BLaER1 (cell line): ENCODE data around the gene CMTM3.

Experiments
- H3K27ac ChIP-seq: shearing (Covaris generic); formaldehyde crosslinking; 2 replicates; pipeline ENCODE4 v1.8.1; 2022
- H3K27me3 ChIP-seq: shearing (Covaris generic); formaldehyde crosslinking; 2 replicates; pipeline ENCODE4 v1.8.1; 2022
- H3K36me3 ChIP-seq: shearing (Covaris generic); formaldehyde crosslinking; 2 replicates; pipeline ENCODE4 v1.8.1; 2022
- H3K4me1 ChIP-seq: shearing (Covaris generic); formaldehyde crosslinking; 2 replicates; pipeline ENCODE4 v1.8.1; 2022
- H3K4me2 ChIP-seq: shearing (Covaris generic); formaldehyde crosslinking; 2 replicates; pipeline ENCODE4 v1.8.1; 2022
- H3K4me3 ChIP-seq: shearing (Covaris generic); formaldehyde crosslinking; 2 replicates; pipeline ENCODE4 v1.8.1; 2022
- H3K9ac ChIP-seq: shearing (Covaris generic); formaldehyde crosslinking; 2 replicates; pipeline ENCODE4 v1.8.1; 2022
- H3K9me3 ChIP-seq: shearing (Covaris generic); formaldehyde crosslinking; 2 replicates; pipeline ENCODE4 v1.8.1; 2022
- H4K20me1 ChIP-seq: shearing (Covaris generic); formaldehyde crosslinking; 2 replicates; pipeline ENCODE4 v1.8.1; 2022
- Cebpa-rat ChIP-seq: shearing (Covaris generic); IDR thresholded peaks from 2 replicates; pipeline ENCODE4 v1.8.1; 2022

Gene CMTM3

DNA sequence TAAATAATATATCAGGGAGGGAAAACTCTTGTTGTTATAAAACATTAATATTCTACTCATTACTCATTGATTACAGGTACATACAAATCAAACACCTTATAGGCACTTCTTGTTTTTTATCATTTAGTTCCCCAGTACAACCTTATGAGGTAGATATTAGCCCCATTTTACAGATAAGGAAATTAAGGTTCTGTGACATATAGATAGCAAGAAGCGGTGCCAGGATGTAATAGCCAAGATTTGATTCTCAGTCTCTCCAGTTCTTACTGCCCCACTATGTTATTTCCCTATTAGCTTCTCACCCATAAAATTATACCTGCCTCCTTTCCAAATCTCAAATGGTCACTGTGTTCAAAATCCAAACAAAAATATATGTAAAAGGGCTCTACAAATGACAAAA, 36.9 kb downstream of the CMTM3 start:
- Histone ChIP-seq H3K4me2 (no peak overlapping the region), H3K9me3 (no peaks in the 10 kb centered on the region), H3K4me3 (no peak overlapping the region), H3K27me3 (no peaks in the 10 kb centered on the region), H4K20me1 (peaks cover 6% of the 10 kb centered on the region; the same call in 1 of the 2 replicates), H3K9ac (no peak overlapping the region), H3K27ac (no peak overlapping the region), H3K36me3 (no peaks in the 10 kb centered on the region), H3K4me1 (peaks cover 4% of the 10 kb centered on the region; the same call in 1 of the 2 replicates)
- TF ChIP-seq Cebpa-rat: no peak

DNA sequence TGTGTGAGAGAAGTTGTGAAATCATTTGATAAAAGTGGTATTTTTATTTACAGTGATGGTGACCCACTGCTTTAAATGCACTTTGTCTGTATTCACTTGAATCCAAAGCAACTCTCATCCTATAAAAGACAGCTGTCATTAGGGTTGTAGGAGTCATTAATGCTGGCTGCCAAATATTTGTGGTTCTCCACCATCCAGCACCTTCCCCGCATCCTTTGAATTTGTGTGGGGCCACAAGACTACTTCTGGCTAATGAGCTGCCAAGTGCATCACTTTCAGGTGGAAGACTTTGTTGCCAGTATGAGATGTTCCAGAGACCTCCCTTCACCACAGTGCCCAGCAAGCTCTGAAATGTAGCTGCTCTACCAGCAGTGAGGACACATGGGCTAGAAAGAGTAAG, 43.4 kb downstream of the CMTM3 start:
- Histone ChIP-seq H4K20me1 (no peaks in the 10 kb centered on the region), H3K4me3 (no peak overlapping the region), H3K4me1 (peaks cover 17% of the 10 kb centered on the region), H3K27ac (no peak overlapping the region), H3K4me2 (no peak overlapping the region), H3K9ac (no peak overlapping the region), H3K27me3 (no peaks in the 10 kb centered on the region), H3K36me3 (no peaks in the 10 kb centered on the region), H3K9me3 (no peaks in the 10 kb centered on the region)
- no peak for TF ChIP-seq Cebpa-rat

DNA sequence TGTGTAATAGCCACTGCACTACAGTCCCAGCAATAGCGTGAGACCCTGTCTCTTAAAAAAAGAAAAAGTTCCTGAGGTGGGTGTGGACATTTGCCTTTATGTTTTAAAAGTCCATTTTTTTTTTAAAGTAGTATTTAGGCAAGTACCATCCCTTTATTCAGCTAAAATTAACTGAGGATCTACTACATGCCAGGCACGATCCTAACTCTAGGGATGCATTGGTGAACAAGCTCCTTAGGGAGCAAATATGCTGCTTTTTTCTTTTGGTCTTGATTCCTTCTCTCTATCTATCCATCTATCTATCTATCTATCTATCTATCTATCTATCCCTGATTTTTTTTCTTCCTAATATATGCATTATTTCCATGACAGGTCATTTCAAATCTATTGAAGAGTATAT, 44.7 kb downstream of the CMTM3 start:
- Histone ChIP-seq H3K4me2 (no peak overlapping the region), H3K27ac (no peak overlapping the region), H4K20me1 (no peaks in the 10 kb centered on the region), H3K27me3 (no peaks in the 10 kb centered on the region), H3K4me1 (peaks cover 25% of the 10 kb centered on the region), H3K9ac (no peak overlapping the region), H3K4me3 (no peak overlapping the region), H3K9me3 (no peaks in the 10 kb centered on the region), H3K36me3 (no peaks in the 10 kb centered on the region)
- TF ChIP-seq Cebpa-rat: no peak

DNA sequence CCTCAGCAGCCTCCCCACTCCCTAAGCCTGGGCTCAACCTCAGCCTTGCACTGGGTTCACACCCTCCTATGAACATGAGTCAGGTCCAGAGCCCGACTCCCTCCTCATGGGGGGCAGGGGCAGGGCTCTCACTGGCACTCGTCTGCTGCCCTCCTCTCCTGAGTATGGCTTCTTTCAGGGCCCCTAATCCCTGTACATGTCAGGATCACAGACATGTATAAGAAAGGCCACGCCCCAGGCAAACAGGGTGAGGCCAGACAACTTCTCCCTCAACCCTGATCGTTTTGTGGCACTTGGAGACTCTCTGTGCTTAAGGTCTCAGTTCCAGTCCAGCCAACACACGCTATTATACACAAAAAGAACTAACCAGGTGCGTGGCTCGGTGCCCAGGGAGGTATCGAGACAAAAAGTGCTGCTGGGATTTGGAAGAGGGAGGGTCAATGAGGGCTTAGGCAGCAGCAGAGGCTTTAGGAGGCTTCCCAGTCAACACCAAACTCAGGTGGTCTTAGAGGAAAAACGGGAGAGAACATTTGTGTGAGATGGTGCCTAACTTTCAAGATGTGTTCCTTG, 45.2 kb downstream of the CMTM3 start:
- no peak overlapping the region for H3K9ac ChIP-seq
- H3K27ac ChIP-seq: no peak overlapping the region
- no peak overlapping the region for H3K4me2 ChIP-seq
- no peak overlapping the region for H3K4me3 ChIP-seq
- peaks cover 25% of the 10 kb centered on the region for H3K4me1 ChIP-seq
- no peaks in the 10 kb centered on the region for H3K36me3 ChIP-seq
- TF ChIP-seq Cebpa-rat: no peak
- H4K20me1 ChIP-seq: no peaks in the 10 kb centered on the region
- no peaks in the 10 kb centered on the region for H3K9me3 ChIP-seq
- no peaks in the 10 kb centered on the region for H3K27me3 ChIP-seq

DNA sequence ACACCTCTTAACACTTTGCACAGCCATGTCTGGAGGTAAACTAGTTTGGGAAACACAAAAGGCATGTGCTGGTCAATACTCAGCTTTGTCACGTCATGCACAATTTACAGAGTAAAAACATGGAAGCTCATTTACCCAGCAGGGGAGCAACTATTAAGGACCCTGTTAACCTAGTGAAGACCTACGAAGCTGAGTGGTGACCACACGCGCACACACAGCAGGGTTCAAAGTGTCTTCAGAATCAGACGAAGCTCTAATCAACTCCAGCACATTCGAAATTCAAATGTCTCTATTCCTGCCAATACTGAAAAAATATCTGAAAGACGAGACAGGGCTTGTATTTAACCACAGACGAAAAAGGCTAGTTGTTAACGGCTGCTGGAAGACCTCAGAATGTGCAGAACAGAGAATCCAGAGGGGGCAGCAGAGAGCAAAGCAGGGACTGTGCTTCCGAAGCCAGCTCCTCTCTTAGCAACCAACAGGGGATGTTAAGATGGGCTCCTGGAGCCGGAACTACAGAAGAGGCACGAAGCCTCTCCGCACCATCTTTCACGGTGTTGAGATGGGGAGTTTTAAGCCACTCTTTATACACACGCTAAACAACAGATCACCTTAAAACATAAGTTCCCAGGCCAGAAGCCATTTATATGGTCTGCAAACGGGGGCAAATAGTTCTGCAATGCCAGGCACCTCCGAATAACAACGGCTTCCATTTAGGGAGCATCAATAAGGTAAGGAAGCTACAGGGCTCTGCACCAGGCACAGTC, 46.4 kb downstream of the CMTM3 start:
- Histone ChIP-seq H3K9ac (no peak overlapping the region), H3K9me3 (no peaks in the 10 kb centered on the region), H3K4me2 (peak overlapping the region; percentile 49), H3K27ac (no peak overlapping the region), H3K4me1 (peaks cover 25% of the 10 kb centered on the region), H3K36me3 (no peaks in the 10 kb centered on the region), H3K27me3 (no peaks in the 10 kb centered on the region), H3K4me3 (no peak overlapping the region), H4K20me1 (no peaks in the 10 kb centered on the region)
- no peak for TF ChIP-seq Cebpa-rat

DNA sequence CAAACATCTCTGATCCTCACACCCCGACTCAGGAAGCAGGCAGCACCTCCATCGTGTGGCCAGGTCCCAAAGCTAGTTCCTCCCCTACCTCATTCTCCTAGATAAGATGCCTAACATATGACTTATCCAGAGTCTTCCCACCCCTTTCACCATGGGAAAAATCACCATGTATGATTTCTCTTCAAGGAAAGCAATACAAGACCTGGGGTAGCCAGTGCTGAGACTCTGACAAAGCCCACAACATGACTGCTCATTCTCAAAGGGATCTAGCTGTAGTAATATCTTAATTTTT, 46.9 kb downstream of the CMTM3 start:
- H3K27ac ChIP-seq: no peak overlapping the region
- no peaks in the 10 kb centered on the region for H3K27me3 ChIP-seq
- no peak for TF ChIP-seq Cebpa-rat
- no peaks in the 10 kb centered on the region for H4K20me1 ChIP-seq
- no peak overlapping the region for H3K4me3 ChIP-seq
- H3K4me2 ChIP-seq: peak overlapping the region; percentile 49
- peaks cover 25% of the 10 kb centered on the region for H3K4me1 ChIP-seq
- H3K9ac ChIP-seq: no peak overlapping the region
- H3K9me3 ChIP-seq: no peaks in the 10 kb centered on the region
- H3K36me3 ChIP-seq: no peaks in the 10 kb centered on the region

DNA sequence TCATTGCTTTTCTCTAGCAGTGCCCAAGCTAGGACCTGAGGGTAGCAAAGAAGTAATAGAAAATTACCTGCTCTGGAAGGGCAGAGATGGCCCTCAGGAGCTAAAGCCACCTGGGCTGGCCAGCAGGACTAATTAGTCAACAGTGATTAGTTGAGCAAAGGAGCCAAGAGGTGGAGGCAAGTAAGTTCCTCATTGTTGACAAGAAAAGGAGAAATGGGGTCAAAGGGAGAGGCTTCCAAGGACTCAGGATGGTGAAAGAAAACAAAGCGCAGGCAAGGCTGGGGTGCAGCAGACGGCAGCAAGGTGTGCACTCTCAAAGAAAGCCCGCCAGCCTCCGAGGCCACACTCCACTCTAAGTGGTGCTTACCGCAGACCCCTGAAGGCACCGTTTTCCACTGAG, 47.5 kb downstream of the CMTM3 start:
- Histone ChIP-seq H3K27ac (no peak overlapping the region), H3K4me2 (no peak overlapping the region; the same call in 1 of the 2 replicates), H3K9me3 (no peaks in the 10 kb centered on the region), H3K4me3 (no peak overlapping the region), H3K9ac (no peak overlapping the region), H3K4me1 (peaks cover 25% of the 10 kb centered on the region), H3K27me3 (no peaks in the 10 kb centered on the region), H3K36me3 (no peaks in the 10 kb centered on the region), H4K20me1 (no peaks in the 10 kb centered on the region)
- TF ChIP-seq Cebpa-rat: no peak

DNA sequence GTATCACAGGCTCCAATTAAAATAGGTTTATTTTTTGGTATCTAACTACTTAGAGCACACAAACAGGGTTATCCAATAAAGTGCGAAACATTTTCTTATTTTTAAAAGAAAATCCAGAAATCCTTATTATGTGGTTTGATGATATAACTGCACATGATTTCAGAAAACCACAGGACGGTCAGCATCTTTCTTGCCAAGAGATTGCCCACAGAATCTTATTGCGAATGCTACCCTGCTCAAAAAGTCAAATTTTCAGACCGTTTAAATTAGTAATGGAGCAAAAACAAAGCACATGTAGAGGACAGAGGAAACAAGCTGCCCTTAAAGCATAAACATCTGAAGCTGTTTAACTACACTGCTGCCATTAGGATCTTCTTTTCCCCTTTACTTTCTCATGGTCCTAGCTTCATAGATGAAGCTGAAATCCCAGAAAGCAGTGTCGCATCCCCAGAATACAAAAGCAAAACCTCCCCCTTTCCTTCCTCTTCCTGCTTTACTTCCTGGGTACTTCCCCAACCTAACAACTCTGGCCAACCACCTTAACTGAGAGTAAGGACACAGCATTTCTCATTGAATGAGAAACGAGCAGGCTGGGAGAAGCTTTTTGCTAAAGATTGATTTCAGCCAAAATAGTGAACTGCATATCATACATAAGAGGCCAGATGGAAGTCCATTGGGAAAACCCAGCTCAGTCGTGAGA, 48.3 kb downstream of the CMTM3 start:
- Histone ChIP-seq H3K27me3 (no peaks in the 10 kb centered on the region), H3K36me3 (no peaks in the 10 kb centered on the region), H3K27ac (no peak overlapping the region), H3K9ac (peak overlapping the region; percentile 7; the same call in 1 of the 2 replicates), H3K4me3 (no peak overlapping the region), H3K4me2 (peak overlapping the region; percentile 55), H3K4me1 (peaks cover 25% of the 10 kb centered on the region), H4K20me1 (no peaks in the 10 kb centered on the region), H3K9me3 (no peaks in the 10 kb centered on the region)
- no peak for TF ChIP-seq Cebpa-rat

DNA sequence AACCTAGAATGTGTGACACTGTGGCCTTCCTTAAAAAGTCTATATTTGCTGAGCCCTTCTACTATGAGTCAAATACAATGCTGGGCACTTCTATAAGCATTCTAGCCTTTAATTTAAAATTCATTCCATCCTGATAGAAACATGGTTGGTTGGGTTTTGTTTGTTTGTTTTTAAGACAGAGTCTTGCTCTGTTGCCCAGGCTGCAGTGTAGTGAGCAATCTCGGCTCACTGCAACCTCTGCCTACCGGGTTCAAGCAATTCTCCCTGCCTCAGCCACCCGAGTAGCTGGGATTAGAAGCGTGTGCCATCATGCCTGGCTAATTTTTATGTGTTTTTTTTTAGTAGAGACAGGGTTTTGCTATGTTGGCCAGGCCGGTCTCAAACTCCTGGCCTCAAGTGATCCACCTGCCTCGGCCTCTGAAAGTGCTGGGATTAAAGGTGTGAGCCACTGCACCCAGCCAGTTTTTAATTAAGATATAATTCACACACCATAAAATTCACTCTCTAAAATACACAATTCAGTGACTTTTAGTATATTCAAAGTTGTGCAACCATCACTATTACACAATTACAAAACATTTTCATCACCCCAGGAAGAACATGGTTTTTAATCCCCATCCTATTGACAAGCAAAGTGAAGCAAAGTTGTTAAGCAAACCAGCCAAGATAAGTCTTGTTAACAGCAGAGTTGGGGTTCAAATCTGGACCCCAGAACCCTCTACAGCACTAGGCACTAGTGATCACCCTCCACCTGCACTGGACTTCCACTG, 49.3 kb downstream of the CMTM3 start:
- Histone ChIP-seq H3K9me3 (no peaks in the 10 kb centered on the region), H4K20me1 (no peaks in the 10 kb centered on the region), H3K27ac (no peak overlapping the region), H3K4me1 (peaks cover 31% of the 10 kb centered on the region), H3K27me3 (no peaks in the 10 kb centered on the region), H3K9ac (no peak overlapping the region), H3K4me2 (no peak overlapping the region; the same call in 1 of the 2 replicates), H3K36me3 (no peaks in the 10 kb centered on the region), H3K4me3 (no peak overlapping the region)
- TF ChIP-seq Cebpa-rat: no peak
